ENCODE results near the gene LGR6. TPM values are rescaled to one million over a fixed set of nuclear protein-coding genes. Genes with fewer than 3 reads are reported as not detected.

LGR6 gene
- total RNA-seq, 1 experiment from 2014 or later, result 0.08 TPM

DNA sequence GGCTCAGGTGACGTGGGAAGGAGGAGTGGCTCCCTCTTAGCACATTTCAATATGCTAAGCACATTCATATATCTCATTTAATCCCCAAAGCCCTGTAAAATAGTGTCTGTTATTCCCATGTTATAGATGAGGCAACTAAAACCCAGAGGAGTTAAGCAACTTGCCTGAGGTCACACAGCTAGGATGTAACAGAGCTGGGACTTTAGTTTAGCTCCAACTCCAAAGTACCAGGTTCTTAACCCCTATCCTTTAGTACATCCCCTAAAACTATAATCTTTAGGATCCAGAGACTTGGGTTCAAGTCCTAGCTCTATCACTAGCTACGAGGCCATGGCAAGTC lies 48.5 kb downstream of the LGR6 start:
- CTCF ChIA-PET, result no interaction called here

DNA sequence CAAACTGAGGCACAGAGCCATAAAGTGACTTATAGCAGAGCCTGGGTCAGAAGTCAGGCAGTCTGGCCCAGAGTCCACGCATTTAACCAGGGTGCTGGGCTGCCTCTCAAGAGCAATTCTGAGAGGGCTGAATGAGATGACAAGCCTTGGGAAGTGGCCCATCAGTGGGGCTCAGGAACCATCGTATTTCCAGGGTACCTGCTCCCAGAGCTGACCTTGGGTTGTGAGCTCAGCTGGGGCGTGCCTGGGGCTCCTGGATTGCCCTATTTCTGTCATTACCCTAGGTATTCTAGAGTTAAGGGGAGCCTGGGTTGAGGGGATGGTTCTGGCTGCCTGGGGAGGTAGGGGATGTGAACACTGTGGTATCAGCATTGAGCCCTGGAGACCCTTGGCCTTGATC lies 49.4 kb downstream of the LGR6 start:
- no peak overlapping the region for H3K27ac ChIP-seq (ENCODE audit: low read length)
- no TSS peak for BruUV-seq (replicated peaks)
- H3K27me3 ChIP-seq (ENCODE audit: control insufficient read depth, insufficient read depth, low read length), result no peaks in the 10 kb centered on the region
- H3K4me1 ChIP-seq (ENCODE audit: control insufficient read depth, insufficient read depth, low read length), result no peaks in the 10 kb centered on the region
- H3K36me3 ChIP-seq (ENCODE audit: control insufficient read depth, insufficient read depth, low read length), result no peaks in the 10 kb centered on the region
- ChIA-PET CTCF (no interaction called here), POLR2A (no interaction called here)
- H3K9me3 ChIP-seq (ENCODE audit: control insufficient read depth, insufficient read depth, low read depth, low read length), result no peaks in the 10 kb centered on the region
- TF ChIP-seq TCF7L2 (IDR thresholded peaks at IDR 0.05; ENCODE audit: low read depth, low read length), result no peak
- TF ChIP-seq, protein P1, sequence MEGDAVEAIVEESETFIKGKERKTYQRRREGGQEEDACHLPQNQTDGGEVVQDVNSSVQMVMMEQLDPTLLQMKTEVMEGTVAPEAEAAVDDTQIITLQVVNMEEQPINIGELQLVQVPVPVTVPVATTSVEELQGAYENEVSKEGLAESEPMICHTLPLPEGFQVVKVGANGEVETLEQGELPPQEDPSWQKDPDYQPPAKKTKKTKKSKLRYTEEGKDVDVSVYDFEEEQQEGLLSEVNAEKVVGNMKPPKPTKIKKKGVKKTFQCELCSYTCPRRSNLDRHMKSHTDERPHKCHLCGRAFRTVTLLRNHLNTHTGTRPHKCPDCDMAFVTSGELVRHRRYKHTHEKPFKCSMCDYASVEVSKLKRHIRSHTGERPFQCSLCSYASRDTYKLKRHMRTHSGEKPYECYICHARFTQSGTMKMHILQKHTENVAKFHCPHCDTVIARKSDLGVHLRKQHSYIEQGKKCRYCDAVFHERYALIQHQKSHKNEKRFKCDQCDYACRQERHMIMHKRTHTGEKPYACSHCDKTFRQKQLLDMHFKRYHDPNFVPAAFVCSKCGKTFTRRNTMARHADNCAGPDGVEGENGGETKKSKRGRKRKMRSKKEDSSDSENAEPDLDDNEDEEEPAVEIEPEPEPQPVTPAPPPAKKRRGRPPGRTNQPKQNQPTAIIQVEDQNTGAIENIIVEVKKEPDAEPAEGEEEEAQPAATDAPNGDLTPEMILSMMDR (IDR thresholded peaks at IDR 0.05), result no peak
- no peak for TF ChIP-seq SIN3A (IDR thresholded peaks at IDR 0.05; ENCODE audit: borderline replicate concordance, insufficient read depth, low read depth, low read length)
- TF ChIP-seq, protein P2, sequence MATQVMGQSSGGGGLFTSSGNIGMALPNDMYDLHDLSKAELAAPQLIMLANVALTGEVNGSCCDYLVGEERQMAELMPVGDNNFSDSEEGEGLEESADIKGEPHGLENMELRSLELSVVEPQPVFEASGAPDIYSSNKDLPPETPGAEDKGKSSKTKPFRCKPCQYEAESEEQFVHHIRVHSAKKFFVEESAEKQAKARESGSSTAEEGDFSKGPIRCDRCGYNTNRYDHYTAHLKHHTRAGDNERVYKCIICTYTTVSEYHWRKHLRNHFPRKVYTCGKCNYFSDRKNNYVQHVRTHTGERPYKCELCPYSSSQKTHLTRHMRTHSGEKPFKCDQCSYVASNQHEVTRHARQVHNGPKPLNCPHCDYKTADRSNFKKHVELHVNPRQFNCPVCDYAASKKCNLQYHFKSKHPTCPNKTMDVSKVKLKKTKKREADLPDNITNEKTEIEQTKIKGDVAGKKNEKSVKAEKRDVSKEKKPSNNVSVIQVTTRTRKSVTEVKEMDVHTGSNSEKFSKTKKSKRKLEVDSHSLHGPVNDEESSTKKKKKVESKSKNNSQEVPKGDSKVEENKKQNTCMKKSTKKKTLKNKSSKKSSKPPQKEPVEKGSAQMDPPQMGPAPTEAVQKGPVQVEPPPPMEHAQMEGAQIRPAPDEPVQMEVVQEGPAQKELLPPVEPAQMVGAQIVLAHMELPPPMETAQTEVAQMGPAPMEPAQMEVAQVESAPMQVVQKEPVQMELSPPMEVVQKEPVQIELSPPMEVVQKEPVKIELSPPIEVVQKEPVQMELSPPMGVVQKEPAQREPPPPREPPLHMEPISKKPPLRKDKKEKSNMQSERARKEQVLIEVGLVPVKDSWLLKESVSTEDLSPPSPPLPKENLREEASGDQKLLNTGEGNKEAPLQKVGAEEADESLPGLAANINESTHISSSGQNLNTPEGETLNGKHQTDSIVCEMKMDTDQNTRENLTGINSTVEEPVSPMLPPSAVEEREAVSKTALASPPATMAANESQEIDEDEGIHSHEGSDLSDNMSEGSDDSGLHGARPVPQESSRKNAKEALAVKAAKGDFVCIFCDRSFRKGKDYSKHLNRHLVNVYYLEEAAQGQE (IDR thresholded peaks at IDR 0.05; ENCODE audit: insufficient read depth in 1 of 2, low read depth in 2 of 2, low read length in 1 of 2), result no peak
- TF ChIP-seq POLR2AphosphoS5 (IDR thresholded peaks at IDR 0.05; ENCODE audit: low read depth, low read length), result no peak
- intact Hi-C loops (cut with micrococcal nuclease; ENCODE audit: unreplicated experiment), result no loop called here
- ATAC-seq, result no peak
- H3K4me3 ChIP-seq (ENCODE audit: low read depth in 2 of 2, low read length in 2 of 2), result no peak overlapping the region
- in situ Hi-C loops (cut with HindIII; ENCODE audit: low pct_unique_long_range_greater_than_20kb, low sequenced_read_pairs), result no loop called here
- no peak for DNase-seq (ENCODE audit: low read depth, low spot score)

More for the DNA sequence above, 48.5 kb downstream of the LGR6 start:
- Histone ChIP-seq H3K9me3 (ENCODE audit: control insufficient read depth, insufficient read depth, low read depth, low read length) (no peaks in the 10 kb centered on the region), H3K27ac (ENCODE audit: low read length) (no peak overlapping the region), H3K36me3 (ENCODE audit: control insufficient read depth, insufficient read depth, low read length) (no peaks in the 10 kb centered on the region), H3K4me3 (ENCODE audit: low read depth in 2 of 2, low read length in 2 of 2) (no peak overlapping the region), H3K4me1 (ENCODE audit: control insufficient read depth, insufficient read depth, low read length) (peaks cover 4% of the 10 kb centered on the region), H3K27me3 (ENCODE audit: control insufficient read depth, insufficient read depth, low read length) (no peaks in the 10 kb centered on the region)
- POLR2A ChIA-PET, result no interaction called here
- DNase-seq (ENCODE audit: low read depth, low spot score), result no peak
- TF ChIP-seq SIN3A (IDR thresholded peaks at IDR 0.05; ENCODE audit: borderline replicate concordance, insufficient read depth, low read depth, low read length) (no peak), POLR2AphosphoS5 (IDR thresholded peaks at IDR 0.05; ENCODE audit: low read depth, low read length) (no peak), TCF7L2 (IDR thresholded peaks at IDR 0.05; ENCODE audit: low read depth, low read length) (no peak)
- TF ChIP-seq, protein P1 (IDR thresholded peaks at IDR 0.05), result no peak
- TF ChIP-seq, protein P2 (IDR thresholded peaks at IDR 0.05; ENCODE audit: insufficient read depth in 1 of 2, low read depth in 2 of 2, low read length in 1 of 2), result no peak
- no TSS peak for BruUV-seq (replicated peaks)
- intact Hi-C loops (cut with micrococcal nuclease; ENCODE audit: unreplicated experiment), result no loop called here
- no peak for ATAC-seq
- in situ Hi-C loops (cut with HindIII; ENCODE audit: low pct_unique_long_range_greater_than_20kb, low sequenced_read_pairs), result no loop called here

Data from Panc1 (cell line).